ENCODE results near the gene LMF1.

GRCh38 chr16:929227-930073, 41.3 kb downstream of the LMF1 start:
- TF ChIP-seq, protein P1, sequence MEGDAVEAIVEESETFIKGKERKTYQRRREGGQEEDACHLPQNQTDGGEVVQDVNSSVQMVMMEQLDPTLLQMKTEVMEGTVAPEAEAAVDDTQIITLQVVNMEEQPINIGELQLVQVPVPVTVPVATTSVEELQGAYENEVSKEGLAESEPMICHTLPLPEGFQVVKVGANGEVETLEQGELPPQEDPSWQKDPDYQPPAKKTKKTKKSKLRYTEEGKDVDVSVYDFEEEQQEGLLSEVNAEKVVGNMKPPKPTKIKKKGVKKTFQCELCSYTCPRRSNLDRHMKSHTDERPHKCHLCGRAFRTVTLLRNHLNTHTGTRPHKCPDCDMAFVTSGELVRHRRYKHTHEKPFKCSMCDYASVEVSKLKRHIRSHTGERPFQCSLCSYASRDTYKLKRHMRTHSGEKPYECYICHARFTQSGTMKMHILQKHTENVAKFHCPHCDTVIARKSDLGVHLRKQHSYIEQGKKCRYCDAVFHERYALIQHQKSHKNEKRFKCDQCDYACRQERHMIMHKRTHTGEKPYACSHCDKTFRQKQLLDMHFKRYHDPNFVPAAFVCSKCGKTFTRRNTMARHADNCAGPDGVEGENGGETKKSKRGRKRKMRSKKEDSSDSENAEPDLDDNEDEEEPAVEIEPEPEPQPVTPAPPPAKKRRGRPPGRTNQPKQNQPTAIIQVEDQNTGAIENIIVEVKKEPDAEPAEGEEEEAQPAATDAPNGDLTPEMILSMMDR (IDR thresholded peaks at IDR 0.05), result no peak
- no peak for TF ChIP-seq POLR2A (IDR thresholded peaks at IDR 0.05)
